NCI-H1436 (cell line): ENCODE measurements around the gene POU5F1.
A peak's percentile ranks its signal among the peaks of the same experiment; 100 is the strongest.
"Not testable (repeated sequence)": the region's sequence is repeated elsewhere in the genome, so short reads cannot be mapped to it uniquely, and the experiment has no call there.

Source experiments
- DNase-seq: peaks from one replicate; lab custom pipeline; 2025; lab: John Stamatoyannopoulos, UW

The POU5F1 gene

GRCh38 chr6:31170600-31170881 is at the start of gene POU5F1:
Gene POU5F1, minus strand, starts transcription at chr6:31170682. Its CDS starts 62 bp downstream, at chr6:31170620.
- no peak for DNase-seq

GRCh38 chr6:31216208-31216898 is 45.9 kb upstream of the POU5F1 start:
- DNase-seq, result no peak

- not testable (repeated sequence) for DNase-seq
These were observed 44.7 kb upstream of the POU5F1 start for GRCh38 chr6:31215216-31215615.

DNA sequence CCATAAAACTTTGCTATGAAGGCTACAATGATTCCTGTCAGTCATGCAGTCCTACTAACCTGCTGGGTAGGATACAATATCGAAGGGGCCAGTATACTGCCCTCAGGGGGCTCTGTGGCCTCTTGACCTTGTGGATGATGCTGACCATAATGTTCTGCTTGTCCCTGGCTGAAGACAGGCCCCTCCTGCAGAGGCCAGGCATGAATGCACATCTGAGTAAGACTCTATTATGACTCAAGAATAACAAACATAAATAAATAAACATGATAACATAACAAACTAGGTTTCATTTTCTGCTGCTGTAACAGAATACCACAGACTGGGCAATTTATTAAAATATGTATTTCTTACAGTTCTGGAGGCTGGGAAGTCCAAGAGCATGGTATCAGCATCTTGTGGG is 44.0 kb upstream of the POU5F1 start:
- no peak for DNase-seq

GRCh38 chr6:31210741-31211532 is 40.5 kb upstream of the POU5F1 start:
- DNase-seq, result no peak

GRCh38 chr6:31210123-31210522 is 39.6 kb upstream of the POU5F1 start:
- DNase-seq, result no peak

GRCh38 chr6:31209137-31209536 is 38.7 kb upstream of the POU5F1 start:
- no peak for DNase-seq

DNA sequence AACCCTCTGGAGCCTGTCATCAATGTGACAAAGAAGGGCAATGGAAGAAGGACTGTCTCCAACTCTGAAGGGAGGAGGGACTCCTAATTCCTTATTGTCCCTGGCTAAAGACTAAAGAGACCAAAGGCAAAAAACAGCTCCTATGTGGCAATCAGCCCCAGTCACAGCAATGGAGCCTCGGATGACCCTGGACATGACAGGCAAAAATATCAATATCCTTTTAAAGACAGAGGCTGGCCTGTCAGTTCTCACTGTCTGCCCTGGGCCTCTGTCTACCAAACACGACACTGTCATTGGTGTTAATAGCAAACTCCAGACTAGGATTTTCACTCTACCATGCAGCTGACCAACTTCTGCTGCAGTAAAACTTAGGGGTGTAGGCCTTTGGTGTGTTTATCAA is 38.0 kb upstream of the POU5F1 start:
- no peak for DNase-seq

- DNase-seq, result no peak
These were observed 35.2 kb upstream of the POU5F1 start for GRCh38 chr6:31205638-31206037.

- no peak for DNase-seq
These were observed 34.3 kb upstream of the POU5F1 start for GRCh38 chr6:31204751-31205145.

DNA sequence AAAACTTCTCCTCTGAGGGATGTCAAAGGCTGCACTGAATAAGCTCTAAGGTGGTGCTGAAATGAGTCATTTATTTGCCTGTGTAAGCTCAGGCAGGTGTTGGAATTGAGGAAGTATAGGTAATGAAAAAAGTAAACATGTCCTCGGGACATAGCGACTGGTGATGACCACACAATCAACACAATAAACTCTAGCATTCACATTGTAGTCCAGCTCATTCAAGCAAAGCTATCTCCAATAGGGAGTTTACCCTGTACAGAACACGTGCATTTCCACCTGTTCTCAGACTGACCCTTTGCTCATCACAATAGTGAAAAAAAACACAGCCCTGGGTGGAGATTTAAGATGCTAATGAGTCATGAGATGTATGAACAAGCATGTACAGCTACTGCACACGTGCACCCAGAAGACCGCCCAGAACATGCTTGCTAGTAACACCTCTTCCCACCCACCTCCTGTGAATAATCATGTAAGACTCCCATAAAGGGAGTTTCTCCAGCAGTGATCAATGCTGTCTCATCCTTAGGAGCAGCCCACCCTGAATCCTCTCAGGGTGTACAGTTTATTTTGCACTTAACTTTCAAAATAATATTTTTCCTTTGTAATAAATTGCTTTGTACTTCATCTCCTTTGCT is 33.0 kb upstream of the POU5F1 start:
- DNase-seq, result peak; percentile 73

GRCh38 chr6:31202259-31203166 is 32.0 kb upstream of the POU5F1 start:
- no peak for DNase-seq

DNA sequence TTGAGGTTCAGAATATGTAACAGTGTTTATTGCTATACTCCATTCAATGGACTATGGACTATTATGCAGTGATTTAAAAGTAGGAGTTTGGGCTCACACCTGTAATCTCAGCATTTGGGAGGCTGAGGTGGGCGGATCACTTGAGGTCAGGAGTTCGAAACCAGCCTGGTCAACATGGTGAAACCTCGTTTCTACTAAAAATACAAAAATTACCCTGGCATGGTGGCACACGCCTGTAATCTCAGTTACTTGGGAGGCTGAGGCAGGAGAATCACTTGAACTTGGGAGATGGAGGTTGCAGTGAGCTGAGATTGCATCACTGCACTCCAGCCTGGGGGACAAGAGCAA is 28.6 kb upstream of the POU5F1 start:
- DNase-seq, result not testable (repeated sequence)

GRCh38 chr6:31197559-31198305 is 27.2 kb upstream of the POU5F1 start:
- peak; percentile 81 for DNase-seq

DNA sequence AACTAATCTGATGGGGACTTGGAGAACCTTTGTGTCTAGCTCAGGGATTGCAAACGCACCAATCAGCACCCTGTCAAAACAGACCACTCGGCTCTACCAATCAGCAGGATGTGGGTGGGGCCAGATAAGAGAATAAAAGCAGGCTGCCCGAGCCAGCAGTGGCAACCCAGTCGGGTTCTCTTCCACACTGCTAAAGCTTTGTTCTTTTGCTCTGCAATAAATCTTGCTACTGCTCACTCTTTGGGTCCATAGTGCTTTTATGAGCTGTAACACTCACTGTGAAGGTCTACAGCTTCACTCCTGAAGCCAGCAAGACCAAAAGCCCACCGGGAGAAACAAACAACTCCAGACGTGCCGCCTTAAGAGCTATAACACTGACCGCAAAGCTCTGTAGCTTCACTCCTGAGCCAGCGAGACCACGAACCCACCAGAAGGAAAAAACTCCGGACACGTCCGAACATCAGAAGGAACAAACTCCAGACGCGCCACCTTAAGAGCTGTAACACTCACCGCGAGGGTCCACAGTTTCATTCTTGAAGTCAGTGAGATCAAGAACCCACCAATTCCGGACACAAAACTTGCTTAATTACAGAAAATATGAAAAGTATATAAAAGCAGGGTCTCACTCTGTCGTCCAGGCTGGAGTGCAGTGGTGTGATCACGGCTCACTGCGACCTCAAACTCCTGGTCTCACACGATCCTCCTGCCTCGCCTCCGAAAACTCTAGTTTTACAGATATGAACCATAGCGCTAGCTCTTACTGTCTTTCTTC is 26.0 kb upstream of the POU5F1 start:
- not testable (repeated sequence) for DNase-seq

GRCh38 chr6:31195308-31195979 is 25.0 kb upstream of the POU5F1 start:
- DNase-seq, result not testable (repeated sequence)

- no peak for DNase-seq
These were observed 23.8 kb upstream of the POU5F1 start for GRCh38 chr6:31194061-31194834.

DNA sequence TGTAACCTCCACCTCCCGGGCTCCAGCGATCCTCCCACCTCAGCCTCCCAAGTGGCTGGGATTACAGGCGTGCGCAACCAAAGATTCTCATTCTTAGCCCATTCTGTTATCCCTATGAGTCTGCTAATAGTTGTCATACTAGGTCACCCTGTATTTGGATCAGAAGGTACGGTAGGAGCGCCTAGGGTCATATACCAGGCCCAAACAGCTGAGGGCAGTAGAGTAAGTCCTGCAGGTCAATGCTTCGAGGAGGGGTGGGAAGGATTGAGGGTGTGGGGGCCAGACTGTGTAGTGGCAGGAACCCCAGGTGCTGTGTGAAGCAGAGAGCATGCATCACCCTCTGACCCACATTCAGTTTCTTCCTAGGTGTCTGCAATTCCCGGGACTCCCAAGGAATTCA is 22.7 kb upstream of the POU5F1 start:
- no peak for DNase-seq

DNA sequence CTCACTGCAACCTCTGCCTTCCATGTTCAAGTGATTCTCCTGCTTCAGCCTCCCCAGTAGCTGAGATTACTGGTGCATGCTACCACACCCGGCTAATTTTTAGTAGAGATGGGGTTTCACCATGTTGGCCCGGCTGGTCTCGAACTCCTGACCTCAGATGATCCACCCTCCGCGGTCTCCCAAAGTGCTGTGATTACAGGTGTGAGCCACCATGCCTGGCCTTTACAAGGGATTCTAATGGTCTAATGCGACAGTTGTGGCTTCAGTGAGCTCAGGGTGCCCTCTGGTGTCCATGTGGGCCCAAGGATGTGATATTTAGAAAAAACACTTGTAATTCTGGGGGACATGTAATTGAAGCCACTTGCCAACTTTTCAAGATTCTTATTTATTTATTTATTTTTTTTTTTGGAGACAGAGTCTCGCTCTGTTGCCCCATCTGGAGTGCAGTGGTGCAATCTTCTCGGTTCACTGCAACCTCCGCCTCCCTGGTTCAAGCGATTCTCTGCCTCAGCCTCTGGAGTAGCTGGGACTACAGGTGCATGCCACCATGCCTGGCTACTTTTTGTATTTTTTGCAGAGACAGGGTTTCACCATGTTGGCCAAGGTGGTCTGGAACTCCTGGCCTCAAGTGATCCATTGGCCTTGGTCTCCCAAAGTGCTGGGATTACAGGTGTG is 22.1 kb upstream of the POU5F1 start:
- DNase-seq, result peak; percentile 49
